Colon (tissue), 2 donors: ENCODE measurements around the gene LAMC2.
"Not testable (repeated sequence)": the region's sequence is repeated elsewhere in the genome, so short reads cannot be mapped to it uniquely, and the experiment has no call there.

Experiments used
- FAIRE-seq: peaks from 2 replicates; lab custom pipeline; 2012; peaks lifted over from hg19 to GRCh38; lab: Jason Lieb, UNC
- donor health status: control.
- donor health status: control.

LAMC2 gene

GRCh38 chr1:183238071-183238470 is 52.0 kb downstream of the LAMC2 start:
- FAIRE-seq, result no peak

GRCh38 chr1:183239220-183239742 is 53.2 kb downstream of the LAMC2 start:
- no peak for FAIRE-seq

GRCh38 chr1:183239793-183240525 is 53.9 kb downstream of the LAMC2 start:
- no peak for FAIRE-seq

- FAIRE-seq, result no peak
Observed at GRCh38 chr1:183240526-183240825, 54.4 kb downstream of the LAMC2 start.

GRCh38 chr1:183240853-183241252 is 54.8 kb downstream of the LAMC2 start:
- not testable (repeated sequence) for FAIRE-seq

GRCh38 chr1:183241471-183241870 is 55.4 kb downstream of the LAMC2 start:
- FAIRE-seq, result no peak

- no peak for FAIRE-seq
Observed at GRCh38 chr1:183242556-183242955, 56.5 kb downstream of the LAMC2 start.

- FAIRE-seq, result no peak
Observed at GRCh38 chr1:183243161-183244050, 57.3 kb downstream of the LAMC2 start.

- no peak for FAIRE-seq
Observed at GRCh38 chr1:183244466-183244865, 58.4 kb downstream of the LAMC2 start.

GRCh38 chr1:183245357-183245756 is 59.3 kb downstream of the LAMC2 start:
- no peak for FAIRE-seq

- FAIRE-seq, result no peak
Observed at GRCh38 chr1:183246436-183246835, 60.4 kb downstream of the LAMC2 start.

GRCh38 chr1:183247066-183247465 is 61.0 kb downstream of the LAMC2 start:
- no peak for FAIRE-seq

GRCh38 chr1:183247484-183247883 is 61.4 kb downstream of the LAMC2 start:
- FAIRE-seq, result no peak

GRCh38 chr1:183247931-183248330 is 61.9 kb downstream of the LAMC2 start:
- FAIRE-seq, result no peak

- no peak for FAIRE-seq
Observed at GRCh38 chr1:183248989-183249691, 63.1 kb downstream of the LAMC2 start.

- no peak for FAIRE-seq
Observed at GRCh38 chr1:183249941-183250452, 63.9 kb downstream of the LAMC2 start.

GRCh38 chr1:183251101-183251958 is 65.3 kb downstream of the LAMC2 start:
- no peak for FAIRE-seq

GRCh38 chr1:183251959-183252450 is 65.9 kb downstream of the LAMC2 start:
- FAIRE-seq, result no peak

GRCh38 chr1:183255073-183255472 is 69.0 kb downstream of the LAMC2 start:
- FAIRE-seq, result no peak

- FAIRE-seq, result no peak
Observed at GRCh38 chr1:183259924-183260323, 73.9 kb downstream of the LAMC2 start.

GRCh38 chr1:183262628-183263200 is 76.7 kb downstream of the LAMC2 start:
- FAIRE-seq, result no peak
